ENCODE results near the gene GNPAT. TPM values are rescaled to one million over a fixed set of nuclear protein-coding genes. Genes with fewer than 3 reads are reported as not detected.

Gene GNPAT
- total RNA-seq, 1 experiment from 2014 or later: 32.8 TPM

- no peak for TF ChIP-seq ZNF512 (CRISPR knock-in tag; IDR thresholded peaks at IDR 0.05; ENCODE audit: borderline replicate concordance)
- TF ChIP-seq ARID4B (CRISPR knock-in tag; IDR thresholded peaks at IDR 0.05; ENCODE audit: borderline replicate concordance): no peak
- no peak for TF ChIP-seq MXD4 (CRISPR knock-in tag; IDR thresholded peaks at IDR 0.05; ENCODE audit: borderline replicate concordance)
- no peak for TF ChIP-seq E2F4 (CRISPR knock-in tag; IDR thresholded peaks at IDR 0.05; ENCODE audit: borderline replicate concordance, low read depth)
- no peak for TF ChIP-seq NR2C2 (CRISPR knock-in tag; IDR thresholded peaks at IDR 0.05)
- no peak for TF ChIP-seq ELF4 (CRISPR knock-in tag; IDR thresholded peaks at IDR 0.05; ENCODE audit: low read depth)
- TF ChIP-seq TP53 (CRISPR knock-in tag; IDR thresholded peaks at IDR 0.05): no peak
- no peak for TF ChIP-seq IRF1 (CRISPR knock-in tag; IDR thresholded peaks at IDR 0.05)
- no peak for TF ChIP-seq SOX15 (CRISPR knock-in tag; IDR thresholded peaks at IDR 0.05)
- no peak for TF ChIP-seq CBFB (CRISPR knock-in tag; IDR thresholded peaks at IDR 0.05; ENCODE audit: low read depth)
- no peak for TF ChIP-seq OVOL2 (CRISPR knock-in tag; IDR thresholded peaks at IDR 0.05; ENCODE audit: borderline replicate concordance)
- peak; percentile 35; the same call in 1 of the 2 replicates for TF ChIP-seq ZNF232 (CRISPR knock-in tag; IDR thresholded peaks at IDR 0.05)
- TF ChIP-seq SMAD4 (CRISPR knock-in tag; IDR thresholded peaks at IDR 0.05): no peak
- TF ChIP-seq ZNF263 (CRISPR knock-in tag; IDR thresholded peaks at IDR 0.05; ENCODE audit: low read depth): no peak
- TF ChIP-seq TCF7 (CRISPR knock-in tag; IDR thresholded peaks at IDR 0.05; ENCODE audit: low read depth): no peak
- TF ChIP-seq EMX1 (CRISPR knock-in tag; IDR thresholded peaks at IDR 0.05): no peak
- TF ChIP-seq ERG (CRISPR knock-in tag; IDR thresholded peaks at IDR 0.05): no peak
- TF ChIP-seq KAT7 (CRISPR knock-in tag; IDR thresholded peaks at IDR 0.05; ENCODE audit: borderline replicate concordance): peak; percentile 56; the same call in 1 of the 2 replicates
- TF ChIP-seq NR1H2 (CRISPR knock-in tag; IDR thresholded peaks at IDR 0.05): no peak
- no peak for TF ChIP-seq ZNF281 (CRISPR knock-in tag; IDR thresholded peaks at IDR 0.05)
- TF ChIP-seq GABPB1 (CRISPR knock-in tag; IDR thresholded peaks at IDR 0.05): peak; percentile 53
- no peak for TF ChIP-seq HMGA2 (CRISPR knock-in tag; IDR thresholded peaks at IDR 0.05)
- no peak for TF ChIP-seq JAZF1 (CRISPR knock-in tag; IDR thresholded peaks at IDR 0.05)
- peak; percentile 62 for TF ChIP-seq MAX (CRISPR knock-in tag; IDR thresholded peaks at IDR 0.05)
- TF ChIP-seq E2F1 (CRISPR knock-in tag; IDR thresholded peaks at IDR 0.05): no peak
- no peak for TF ChIP-seq RORB (CRISPR knock-in tag; IDR thresholded peaks at IDR 0.05)
Measured at GRCh38 chr1:231240883-231241735, at the start of gene GNPAT (continued).
